Neural progenitor cell (in vitro differentiated cells): ENCODE results near the gene LRRC25. TPM values are rescaled to one million over a fixed set of nuclear protein-coding genes. Genes with fewer than 3 reads are reported as not detected.
A peak's percentile ranks its signal among the peaks of the same experiment; 100 is the strongest.

Experiments
- DNase-seq: peaks from one replicate; pipeline ENCODE4 v3.0.0-alpha.2; 2016; ENCODE audit warnings: low spot score
- H2AFZ ChIP-seq: fragments of 200-600 bp; sonication (generic); replicated peaks from 2 replicates; pipeline ENCODE4 v1.6.1; 2016; ENCODE audit warnings: antibody characterized with exemption
- H3F3A ChIP-seq: fragments of 200-600 bp; sonication (generic); 2 replicates; pipeline ENCODE4 v1.6.1; 2016; ENCODE audit warnings: antibody characterized with exemption, low read depth
- H3K27ac ChIP-seq: fragments of 200-600 bp; sonication (generic); 2 replicates; pipeline ENCODE4 v1.5.1; 2016; ENCODE audit warnings: mild to moderate bottlenecking
- H3K27me3 ChIP-seq: fragments of 200-600 bp; sonication (generic); 2 replicates; pipeline ENCODE4 v1.6.1; 2016; ENCODE audit warnings: mild to moderate bottlenecking, moderate library complexity
- H3K36me3 ChIP-seq: fragments of 200-600 bp; sonication (generic); 2 replicates; pipeline ENCODE4 v1.5.1; 2016
- H3K4me1 ChIP-seq: fragments of 200-600 bp; sonication (generic); 2 replicates; pipeline ENCODE4 v1.6.1; 2016; ENCODE audit warnings: mixed run types
- H3K4me2 ChIP-seq: fragments of 200-600 bp; sonication (generic); 2 replicates; pipeline ENCODE4 v1.6.1; 2016
- H3K4me3 ChIP-seq: fragments of 200-600 bp; sonication (generic); 2 replicates; pipeline ENCODE4 v1.5.1; 2016
- H3K79me2 ChIP-seq: fragments of 200-600 bp; sonication (generic); 2 replicates; pipeline ENCODE4 v1.6.1; 2016; ENCODE audit warnings: low read depth
- H3K9ac ChIP-seq: fragments of 200-600 bp; sonication (generic); 2 replicates; pipeline ENCODE4 v1.6.1; 2016
- H3K9me3 ChIP-seq: fragments of 200-600 bp; sonication (generic); 2 replicates; pipeline ENCODE4 v1.5.1; 2016; ENCODE audit warnings: low read depth
- H4K20me1 ChIP-seq: fragments of 200-600 bp; sonication (generic); 2 replicates; pipeline ENCODE4 v1.6.1; 2016; ENCODE audit warnings: low read depth
- H3K27ac Mint-ChIP-seq: 3 replicates; pipeline ENCODE4 v1.8.0; 2021; ENCODE audit warnings: mixed read lengths
- H3K27me3 Mint-ChIP-seq: 2 replicates; pipeline ENCODE4 v1.8.0; 2022; ENCODE audit warnings: low read depth, mild to moderate bottlenecking, inconsistent platforms, moderate library complexity, mixed read lengths; ENCODE audit not compliant: insufficient read depth
- H3K36me3 Mint-ChIP-seq: 3 replicates; pipeline ENCODE4 v1.8.0; 2021; ENCODE audit warnings: mixed read lengths
- H3K4me1 Mint-ChIP-seq: 3 replicates; pipeline ENCODE4 v1.8.0; 2021; ENCODE audit warnings: mixed read lengths
- H3K4me3 Mint-ChIP-seq: 3 replicates; pipeline ENCODE4 v1.8.0; 2021; ENCODE audit warnings: mild to moderate bottlenecking, moderate library complexity, mixed read lengths
- H3K9me3 Mint-ChIP-seq: 3 replicates; pipeline ENCODE4 v1.8.0; 2020; ENCODE audit warnings: mixed read lengths
- EZH2 ChIP-seq: fragments of 200-600 bp; sonication (generic); IDR thresholded peaks from 2 replicates; pipeline ENCODE4 v1.6.1; 2017; ENCODE audit warnings: antibody characterized with exemption, mild to moderate bottlenecking, moderate library complexity
- EZH2phosphoT487 ChIP-seq: fragments of 200-600 bp; sonication (generic); IDR thresholded peaks from 2 replicates; pipeline ENCODE4 v1.6.1; 2017; ENCODE audit warnings: antibody characterized with exemption
- total RNA-seq: library from RNA; depleted of rRNA; stranded (reverse); fragments of >200 nt; gene quantifications from 2 replicates; pipeline ENCODE4 v1.2.3, GENCODE V29; 2015; ENCODE audit warnings: low replicate concordance
- TF ChIP-seq, protein P1 (sequence below): fragments of 200-600 bp; sonication (generic); IDR thresholded peaks from 2 replicates; pipeline ENCODE4 v1.5.1; 2017; ENCODE audit warnings: antibody characterized with exemption, mild to moderate bottlenecking

The LRRC25 gene
- total RNA-seq, 1 donor from 2014 or later, result not detected

DNA sequence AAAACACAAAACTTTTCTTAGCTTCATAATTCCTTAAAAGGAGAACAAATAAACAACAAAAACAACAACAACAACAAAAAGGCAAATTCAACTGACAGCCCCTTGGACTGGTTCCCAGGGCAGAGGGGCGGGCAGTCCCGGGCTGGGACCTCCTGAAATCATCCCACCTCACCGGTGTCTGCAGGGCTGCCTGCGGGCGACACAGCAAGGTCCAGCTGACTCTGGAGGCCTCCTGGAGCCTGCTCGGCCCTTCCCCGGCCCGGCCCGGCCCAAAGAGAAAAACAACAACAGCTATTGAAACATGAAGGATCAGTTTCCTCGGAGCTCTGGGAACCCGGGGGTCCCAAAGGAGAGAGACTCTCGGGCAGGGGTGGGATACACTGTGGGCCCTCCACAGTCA is 45.5 kb upstream of the LRRC25 start:
- no peaks in the 10 kb centered on the region for H3K27me3 ChIP-seq
- H3K9me3 ChIP-seq, result no peaks in the 10 kb centered on the region
- Mint-ChIP-seq H3K27me3 (peaks cover 5% of the 10 kb centered on the region), H3K9me3 (peaks cover 2% of the 10 kb centered on the region), H3K36me3 (peaks cover 8% of the 10 kb centered on the region), H3K27ac (no peak overlapping the region), H3K4me3 (peak overlapping the region; percentile 49), H3K4me1 (peaks cover 50% of the 10 kb centered on the region)
- no peaks in the 10 kb centered on the region for H4K20me1 ChIP-seq
- TF ChIP-seq EZH2phosphoT487 (no peak), EZH2 (no peak)
- TF ChIP-seq, protein P1, sequence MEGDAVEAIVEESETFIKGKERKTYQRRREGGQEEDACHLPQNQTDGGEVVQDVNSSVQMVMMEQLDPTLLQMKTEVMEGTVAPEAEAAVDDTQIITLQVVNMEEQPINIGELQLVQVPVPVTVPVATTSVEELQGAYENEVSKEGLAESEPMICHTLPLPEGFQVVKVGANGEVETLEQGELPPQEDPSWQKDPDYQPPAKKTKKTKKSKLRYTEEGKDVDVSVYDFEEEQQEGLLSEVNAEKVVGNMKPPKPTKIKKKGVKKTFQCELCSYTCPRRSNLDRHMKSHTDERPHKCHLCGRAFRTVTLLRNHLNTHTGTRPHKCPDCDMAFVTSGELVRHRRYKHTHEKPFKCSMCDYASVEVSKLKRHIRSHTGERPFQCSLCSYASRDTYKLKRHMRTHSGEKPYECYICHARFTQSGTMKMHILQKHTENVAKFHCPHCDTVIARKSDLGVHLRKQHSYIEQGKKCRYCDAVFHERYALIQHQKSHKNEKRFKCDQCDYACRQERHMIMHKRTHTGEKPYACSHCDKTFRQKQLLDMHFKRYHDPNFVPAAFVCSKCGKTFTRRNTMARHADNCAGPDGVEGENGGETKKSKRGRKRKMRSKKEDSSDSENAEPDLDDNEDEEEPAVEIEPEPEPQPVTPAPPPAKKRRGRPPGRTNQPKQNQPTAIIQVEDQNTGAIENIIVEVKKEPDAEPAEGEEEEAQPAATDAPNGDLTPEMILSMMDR, result no peak
- peaks cover 22% of the 10 kb centered on the region for H3K4me1 ChIP-seq
- no peak for DNase-seq
- peaks cover 30% of the 10 kb centered on the region for H3F3A ChIP-seq
- no peak overlapping the region for H3K4me3 ChIP-seq
- no peaks in the 10 kb centered on the region for H3K79me2 ChIP-seq
- no peak overlapping the region for H3K4me2 ChIP-seq
- H3K36me3 ChIP-seq, result no peaks in the 10 kb centered on the region
- no peak overlapping the region for H3K9ac ChIP-seq
- no peak overlapping the region for H3K27ac ChIP-seq
- H2AFZ ChIP-seq, result no peak overlapping the region

DNA sequence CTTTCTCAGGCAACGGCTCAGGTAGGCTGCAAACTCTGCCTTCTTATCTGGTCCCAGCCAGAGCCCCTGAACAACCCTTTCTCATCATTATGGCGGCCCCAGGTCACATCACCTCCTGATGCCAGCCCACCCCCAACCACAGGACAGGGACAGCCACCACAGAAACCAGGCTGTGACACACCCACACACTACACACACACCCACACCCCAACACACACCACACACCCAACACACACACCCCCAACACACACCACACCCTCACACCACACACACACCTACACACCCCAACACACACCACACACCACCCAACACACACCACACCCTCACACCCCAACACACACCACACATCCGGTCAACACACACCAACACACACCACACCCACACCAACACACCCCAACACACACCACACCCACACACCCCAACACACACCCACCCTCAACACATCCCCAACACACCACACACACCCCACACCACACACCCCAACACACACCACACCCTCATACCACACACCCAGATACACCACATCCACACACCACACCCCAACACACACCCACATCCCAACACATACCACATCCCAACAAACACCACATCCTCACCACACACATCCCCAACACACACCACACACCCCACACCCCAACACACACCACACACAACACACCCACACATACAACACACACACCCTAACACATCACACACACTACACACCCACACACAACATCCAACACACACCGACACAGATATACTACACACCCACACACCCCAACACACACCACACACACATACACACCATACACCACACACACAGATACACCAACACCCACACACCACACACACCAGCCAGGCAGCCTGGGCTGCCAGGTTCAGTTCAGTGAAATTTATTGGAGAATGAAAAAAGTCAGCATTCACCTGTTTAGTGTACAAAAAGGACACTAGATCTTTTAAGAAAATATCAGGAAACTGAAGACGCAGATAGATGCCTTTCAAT is 44.7 kb upstream of the LRRC25 start:
- Mint-ChIP-seq H3K27me3 (peaks cover 5% of the 10 kb centered on the region), H3K36me3 (peaks cover 8% of the 10 kb centered on the region), H3K4me1 (peaks cover 44% of the 10 kb centered on the region), H3K4me3 (peak overlapping the region; percentile 49), H3K9me3 (peaks cover 2% of the 10 kb centered on the region), H3K27ac (peak overlapping the region; percentile 74)
- Histone ChIP-seq H3K9me3 (no peaks in the 10 kb centered on the region), H2AFZ (no peak overlapping the region), H3K4me1 (peaks cover 22% of the 10 kb centered on the region), H3K79me2 (no peaks in the 10 kb centered on the region), H3K4me2 (no peak overlapping the region), H3K27me3 (no peaks in the 10 kb centered on the region), H3K9ac (no peak overlapping the region), H3K27ac (no peak overlapping the region), H3K4me3 (no peak overlapping the region), H4K20me1 (peaks cover under 1% of the 10 kb centered on the region), H3F3A (peaks cover 36% of the 10 kb centered on the region), H3K36me3 (no peaks in the 10 kb centered on the region)
- TF ChIP-seq, protein P1, result no peak
- no peak for TF ChIP-seq EZH2
- TF ChIP-seq EZH2phosphoT487, result no peak
- no peak for DNase-seq

DNA sequence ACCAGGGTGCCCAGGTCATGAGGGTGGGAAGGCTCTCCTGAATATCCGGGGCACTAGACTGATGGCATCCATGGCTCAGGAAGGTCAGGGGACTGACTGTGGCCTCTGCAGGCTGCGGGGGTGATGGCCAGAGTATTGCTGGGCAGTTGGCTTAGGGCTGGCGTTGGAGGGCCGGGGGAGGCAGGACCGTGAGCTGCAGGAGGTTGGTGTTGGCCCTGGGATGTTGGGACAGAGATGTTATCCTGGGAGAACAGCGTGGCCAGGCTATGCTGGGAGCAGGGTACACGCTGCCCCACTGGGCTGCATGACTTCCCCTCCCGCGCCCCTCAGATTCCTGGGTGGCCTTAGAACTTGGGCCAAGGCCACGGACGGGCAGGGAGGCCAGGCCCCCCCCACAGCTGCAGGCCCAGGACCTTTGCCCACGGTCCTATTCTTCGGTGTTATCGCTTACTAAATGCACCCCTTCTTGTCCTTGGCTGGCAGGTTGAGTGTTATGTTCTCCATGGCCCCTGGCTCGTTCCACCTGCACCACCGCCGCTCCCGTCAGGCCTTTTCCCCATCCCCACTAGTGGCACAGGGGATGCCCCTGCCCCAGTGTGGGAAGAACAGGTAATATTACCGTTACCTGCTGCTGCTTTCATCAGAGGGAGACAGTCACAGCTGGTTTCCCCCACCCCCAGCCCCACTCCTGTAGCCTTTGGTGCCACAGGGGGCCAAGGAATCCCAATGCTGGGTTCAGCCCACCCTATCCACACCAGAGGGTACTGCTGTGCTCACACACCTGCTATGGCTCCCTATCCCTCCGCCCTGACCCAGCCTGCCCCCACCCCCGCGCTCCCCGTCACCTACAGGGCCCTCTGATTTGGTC is 43.7 kb upstream of the LRRC25 start:
- TF ChIP-seq, protein P1, result no peak
- TF ChIP-seq EZH2phosphoT487, result no peak
- no peak for TF ChIP-seq EZH2
- peaks cover 22% of the 10 kb centered on the region for H3K4me1 ChIP-seq
- DNase-seq, result no peak
- H3K79me2 ChIP-seq, result no peaks in the 10 kb centered on the region
- no peaks in the 10 kb centered on the region for H3K27me3 ChIP-seq
- H3K9me3 Mint-ChIP-seq, result peaks cover 2% of the 10 kb centered on the region
- H4K20me1 ChIP-seq, result peaks cover 10% of the 10 kb centered on the region
- peaks cover 11% of the 10 kb centered on the region for H3K36me3 Mint-ChIP-seq
- H3K9ac ChIP-seq, result no peak overlapping the region
- H3K4me1 Mint-ChIP-seq, result peaks cover 40% of the 10 kb centered on the region
- H3F3A ChIP-seq, result peaks cover 44% of the 10 kb centered on the region
- no peaks in the 10 kb centered on the region for H3K36me3 ChIP-seq
- H3K4me2 ChIP-seq, result no peak overlapping the region
- H3K9me3 ChIP-seq, result no peaks in the 10 kb centered on the region
- H3K4me3 ChIP-seq, result no peak overlapping the region
- no peak overlapping the region for H3K27ac ChIP-seq
- H2AFZ ChIP-seq, result no peak overlapping the region
- H3K27ac Mint-ChIP-seq, result peak overlapping the region; percentile 81
- H3K4me3 Mint-ChIP-seq, result no peak overlapping the region
- H3K27me3 Mint-ChIP-seq, result peaks cover 8% of the 10 kb centered on the region
